HG03159 (cell line): Measurements from ENCODE around the gene ITPKB.
"Not testable (repeated sequence)": the region's sequence is repeated elsewhere in the genome, so short reads cannot be mapped to it uniquely, and the experiment has no call there.

Source experiments
- ATAC-seq: cut with Tn5 transposase; IDR thresholded peaks from one replicate; pipeline ENCODE4 v1.9.1; 2021; ENCODE audit warnings: mild to moderate bottlenecking, moderate library complexity; ENCODE audit not compliant: unreplicated experiment

ITPKB gene

DNA sequence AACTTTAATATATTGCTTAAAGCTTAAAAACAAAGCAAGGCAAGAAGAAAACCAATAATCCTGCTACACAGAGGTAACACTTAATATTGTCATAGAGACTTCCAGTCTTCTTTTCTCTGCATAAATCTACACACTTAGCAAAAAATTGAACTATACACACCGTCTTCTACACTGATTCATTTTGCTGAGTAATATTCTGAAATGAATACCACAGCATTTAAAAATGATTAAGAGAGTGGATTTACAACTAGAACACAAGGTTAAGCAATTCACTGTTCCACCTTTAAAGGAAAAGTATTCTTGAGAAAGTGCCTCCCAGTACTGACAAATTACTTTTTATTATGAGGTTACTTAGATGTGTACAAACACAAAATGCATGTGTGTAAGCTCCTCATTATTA is 22.2 kb upstream of the ITPKB start:
- ATAC-seq: no peak

DNA sequence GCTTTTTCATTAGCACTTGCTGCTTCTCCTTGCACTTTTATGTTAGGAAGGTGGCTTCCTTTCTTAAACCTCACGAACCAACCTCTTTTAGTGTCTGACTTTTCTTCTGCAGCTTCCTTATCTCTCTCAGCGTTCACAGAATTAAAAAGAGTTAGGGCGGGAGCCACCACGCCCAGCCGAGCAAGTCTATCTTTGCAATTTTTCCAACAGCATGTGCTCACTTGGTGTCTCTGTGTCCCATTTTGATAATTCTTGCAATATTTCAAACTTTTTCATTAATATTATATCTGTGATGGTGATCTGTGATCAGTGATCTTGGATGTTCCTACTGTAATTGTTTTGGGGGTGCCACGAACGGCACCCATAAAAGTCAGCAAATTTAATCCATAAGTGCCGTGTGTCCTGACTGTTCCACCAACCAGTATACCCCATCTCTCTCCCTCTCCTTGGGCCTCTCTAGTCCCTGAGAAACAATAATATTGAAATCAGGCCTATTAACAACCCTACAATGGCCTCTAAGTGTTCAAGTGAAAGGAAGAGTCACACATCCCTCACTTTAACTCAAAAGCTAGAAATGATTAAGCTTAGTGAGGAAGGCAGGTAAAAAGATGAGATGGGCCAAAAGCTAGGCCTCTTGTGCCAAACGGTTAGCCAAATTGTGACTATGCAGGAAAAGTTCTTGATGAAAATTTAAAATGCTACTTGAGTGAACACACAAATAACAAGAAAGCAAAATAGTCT is 15.9 kb upstream of the ITPKB start:
- no peak for ATAC-seq

DNA sequence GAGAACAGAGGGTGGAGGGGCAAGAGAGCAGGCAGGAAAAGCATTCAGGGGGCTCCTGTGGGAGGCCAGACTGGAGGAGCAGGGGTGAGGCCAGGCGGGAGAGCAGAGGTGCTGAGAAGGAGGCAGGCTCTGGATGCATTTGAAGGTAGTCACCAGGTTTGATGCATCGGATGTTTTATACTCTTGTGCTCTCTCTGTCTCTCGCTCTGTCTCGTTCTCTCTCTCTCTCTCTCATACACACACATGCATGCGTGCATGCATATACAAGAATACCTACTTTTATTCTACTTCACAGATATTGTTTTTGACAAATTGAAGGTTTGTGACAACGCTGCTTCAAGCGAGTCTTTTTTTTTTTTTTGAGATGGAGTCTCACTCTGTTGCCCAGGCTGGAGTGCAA is 15.0 kb upstream of the ITPKB start:
- ATAC-seq: no peak

DNA sequence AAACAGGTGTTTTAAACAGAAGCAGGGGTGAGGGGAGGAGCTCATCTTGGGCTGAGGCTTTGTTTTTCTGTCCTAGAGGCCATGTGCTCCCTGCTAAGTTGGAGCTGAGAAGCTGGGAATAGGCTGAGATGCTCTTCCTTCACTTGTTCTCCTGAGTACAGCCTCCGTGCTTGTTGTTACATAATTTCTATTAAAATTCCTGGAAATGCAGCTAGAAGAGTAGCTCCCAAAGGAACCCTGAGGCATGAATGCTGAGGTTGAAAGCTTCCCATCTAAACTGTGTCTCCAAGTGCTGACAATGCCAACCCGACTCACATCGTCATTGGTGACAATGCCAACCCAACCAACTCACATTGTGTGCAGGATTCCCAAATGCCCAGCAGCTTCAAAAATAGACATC is 12.6 kb upstream of the ITPKB start:
- ATAC-seq: no peak

DNA sequence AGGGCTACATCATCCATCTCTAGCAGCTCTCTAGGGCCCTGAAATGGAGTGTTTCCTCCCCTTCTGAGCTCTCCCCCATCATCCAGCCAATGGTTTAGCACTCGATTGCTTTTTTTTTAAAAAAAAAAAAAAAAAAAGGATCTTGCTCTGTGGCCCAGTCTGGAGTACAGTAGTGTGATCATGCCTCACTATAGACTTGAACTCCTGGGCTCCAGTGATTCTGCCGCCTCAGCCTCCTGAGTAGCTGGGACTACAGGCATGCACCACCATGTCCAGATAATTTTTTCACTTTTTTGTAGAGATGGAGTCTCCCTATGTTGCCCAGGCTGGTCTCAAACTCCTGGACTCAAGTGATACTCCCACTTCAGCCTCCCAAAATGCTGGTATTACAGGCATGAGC is 12.1 kb upstream of the ITPKB start:
- no peak for ATAC-seq

DNA sequence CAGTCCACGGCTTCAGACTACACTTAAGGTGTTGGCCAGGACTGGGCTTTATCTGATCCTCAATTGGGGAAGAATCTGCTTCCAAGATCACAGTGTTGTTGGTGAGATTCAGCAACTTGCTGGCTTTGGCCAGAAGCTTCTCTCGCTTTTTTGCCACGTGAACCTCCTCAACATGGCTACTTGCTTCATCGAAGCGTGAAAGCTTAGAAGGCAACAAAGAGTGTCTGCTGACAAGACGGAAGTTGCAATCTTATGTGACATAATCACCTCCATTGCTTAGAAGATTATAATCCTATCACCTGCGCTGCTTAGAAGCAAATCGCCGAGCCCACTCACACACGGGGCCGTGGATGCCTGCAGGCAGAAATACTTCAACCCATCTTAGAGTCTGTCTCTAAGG is 10.4 kb upstream of the ITPKB start:
- ATAC-seq: no peak

DNA sequence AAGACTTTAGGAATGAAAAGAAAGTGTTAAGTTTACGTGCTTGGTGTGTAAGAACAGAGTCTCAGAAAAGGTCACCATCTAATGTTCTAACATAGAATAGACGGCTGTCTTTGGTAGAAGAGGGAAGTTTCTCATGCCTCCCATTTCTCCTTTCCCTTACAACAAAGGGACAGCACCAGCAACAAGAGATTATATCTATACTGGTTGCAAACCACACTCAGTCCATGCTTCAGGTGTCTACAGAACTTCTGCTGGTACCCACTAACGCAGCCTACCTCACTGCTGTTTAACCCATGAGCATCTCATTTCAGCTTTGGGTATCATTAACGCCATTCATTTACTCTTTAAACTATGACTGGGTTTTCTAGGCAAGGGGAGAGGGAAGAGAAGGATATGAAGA is 9.2 kb upstream of the ITPKB start:
- no peak for ATAC-seq

DNA sequence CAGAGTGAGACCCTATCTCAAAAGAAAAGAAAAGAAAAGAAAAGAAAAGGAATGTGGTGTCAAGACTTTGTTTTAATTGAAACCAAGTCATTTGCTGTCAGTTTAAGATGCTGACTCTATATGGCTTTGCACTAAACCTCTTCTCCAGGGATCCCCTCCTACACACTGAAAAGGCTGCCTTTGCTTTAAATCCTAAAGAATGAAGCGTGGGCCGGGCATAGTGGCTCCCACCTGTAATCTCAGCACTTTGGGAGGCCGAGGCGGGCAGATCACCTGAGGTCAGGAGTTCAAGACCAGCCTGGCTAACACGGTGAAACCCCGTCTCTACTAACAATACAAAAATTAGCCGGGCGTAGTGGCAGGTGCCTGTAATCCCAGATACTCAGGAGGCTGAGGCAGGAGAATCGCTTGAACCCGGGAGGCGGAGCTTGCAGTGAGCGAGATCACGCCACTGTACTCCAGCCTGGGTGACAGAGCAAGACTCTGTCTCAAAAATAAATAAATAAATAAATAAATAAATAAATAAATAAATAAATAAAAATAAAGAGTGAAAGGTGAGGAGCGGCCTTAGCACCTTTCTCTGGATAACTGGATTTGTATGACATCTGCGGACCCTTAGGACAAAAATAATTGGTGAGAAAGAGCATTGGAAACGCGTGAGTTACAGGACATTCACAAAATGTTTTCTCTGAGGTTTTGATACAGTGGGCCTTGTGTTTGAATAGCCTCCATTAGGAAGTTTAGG is 8.6 kb upstream of the ITPKB start:
- not testable (repeated sequence) for ATAC-seq

DNA sequence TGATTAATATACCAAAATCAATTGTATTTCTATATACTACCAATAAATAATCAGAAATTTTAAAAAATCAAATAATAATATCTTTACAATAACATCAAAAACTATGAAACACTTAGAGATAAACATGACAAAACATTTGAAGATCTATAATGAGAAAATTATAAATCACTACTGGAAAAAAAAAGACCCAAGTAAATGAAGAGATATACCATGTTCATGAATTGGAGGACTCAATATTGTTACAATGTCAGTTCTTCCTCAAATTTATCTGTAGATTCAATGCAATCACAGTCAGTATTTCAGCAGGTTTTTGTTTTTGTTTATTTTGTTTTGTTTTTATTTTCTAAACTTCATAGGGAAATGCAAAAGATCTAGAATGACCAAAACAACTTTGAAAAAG is 4.2 kb upstream of the ITPKB start:
- ATAC-seq: no peak

DNA sequence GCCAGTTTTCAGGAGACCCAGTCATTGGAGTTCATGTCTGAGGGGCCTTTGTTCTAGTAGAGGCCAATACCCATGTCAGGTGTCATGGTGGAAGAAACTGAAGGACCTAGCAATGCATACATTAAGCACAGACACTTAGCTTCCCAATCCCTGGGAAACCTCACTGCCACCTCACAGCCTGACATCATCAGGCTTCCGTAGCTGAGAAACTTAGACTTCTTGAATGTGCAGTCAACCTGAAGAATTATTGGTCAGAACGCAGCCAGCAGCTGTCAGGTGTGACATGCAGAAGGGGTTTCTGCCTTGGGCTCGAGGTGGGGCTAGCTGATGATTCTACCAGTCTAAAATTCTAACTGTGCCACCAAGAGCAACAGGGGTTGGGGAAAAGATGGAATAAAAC is 1.9 kb upstream of the ITPKB start:
- no peak for ATAC-seq

DNA sequence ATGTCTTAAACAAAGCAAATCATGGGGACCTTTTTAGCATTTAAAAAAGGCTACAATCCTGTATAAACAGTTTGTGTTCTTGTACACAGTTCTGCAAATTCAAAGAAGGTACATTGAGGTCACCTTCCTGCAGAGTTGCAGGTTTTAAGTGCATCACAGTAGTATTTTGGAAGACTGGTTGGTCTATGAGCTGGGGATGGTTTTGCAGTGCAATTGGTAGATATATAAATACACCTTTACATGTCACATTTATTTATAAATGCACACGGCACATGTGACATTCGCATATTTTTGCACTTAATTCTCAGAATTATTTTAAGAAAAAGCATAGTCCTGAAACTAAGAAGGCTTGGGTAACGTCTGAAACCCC is 599 bp upstream of the ITPKB start:
- ATAC-seq: no peak

DNA sequence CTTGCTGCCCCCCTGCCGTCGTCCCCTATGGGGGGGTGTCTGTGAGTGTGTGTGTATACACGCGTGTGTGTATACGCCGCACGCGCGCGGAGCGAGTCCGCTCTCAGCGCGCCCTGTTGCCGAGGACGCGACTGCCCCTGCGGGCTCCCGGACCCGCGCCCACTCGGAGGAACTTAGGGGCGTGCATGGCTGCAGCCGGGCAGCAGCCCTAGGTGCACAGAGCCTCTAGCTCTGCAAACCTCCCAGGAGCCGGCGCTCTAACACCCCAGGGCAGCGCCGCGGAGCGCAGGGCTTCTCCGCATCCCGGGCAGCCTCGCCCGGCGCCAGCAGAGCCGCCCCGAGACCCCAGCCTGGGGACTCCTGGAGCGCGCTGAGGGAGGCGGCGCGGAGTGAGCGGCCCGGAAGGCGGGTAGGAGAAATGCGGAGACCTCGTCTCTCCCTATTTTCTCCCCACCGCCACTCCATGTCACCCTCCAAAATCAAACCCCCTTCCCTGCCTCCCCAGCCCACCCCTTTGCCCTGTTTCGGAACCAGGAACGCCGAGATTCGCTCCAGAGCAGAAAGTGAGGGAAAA is 574 bp downstream of the ITPKB start:
- peak; percentile 34 for ATAC-seq

DNA sequence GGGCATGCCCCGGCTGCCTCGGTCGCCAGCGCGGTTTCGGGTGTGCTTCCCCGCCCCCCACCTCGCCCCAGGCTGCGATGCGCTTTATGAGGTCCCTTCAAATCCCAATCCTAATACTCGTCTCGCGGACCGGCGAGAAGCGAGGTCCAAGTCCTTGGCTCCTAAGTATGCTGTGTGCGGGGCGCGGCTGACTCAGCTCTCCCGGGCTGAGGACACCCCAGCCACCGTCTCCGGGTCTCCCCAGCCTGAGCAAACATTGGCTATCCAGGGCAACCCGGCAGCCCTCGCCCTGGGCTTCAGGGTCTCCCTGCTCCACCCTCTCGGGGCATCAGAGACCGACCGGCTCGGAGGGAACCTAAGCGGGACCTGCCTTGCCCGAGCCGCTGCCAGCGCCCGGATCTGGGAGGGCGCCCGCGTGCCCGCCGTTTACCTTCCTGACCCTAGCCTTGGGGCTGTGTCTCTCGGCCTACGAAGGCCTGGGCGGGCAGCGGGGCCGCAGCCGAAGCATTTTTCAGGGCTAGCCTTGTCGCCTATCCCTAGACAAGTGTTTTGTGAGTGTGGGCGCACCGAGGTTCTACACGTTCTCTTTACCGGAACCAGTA is 1.2 kb downstream of the ITPKB start:
- peak; percentile 15 for ATAC-seq

DNA sequence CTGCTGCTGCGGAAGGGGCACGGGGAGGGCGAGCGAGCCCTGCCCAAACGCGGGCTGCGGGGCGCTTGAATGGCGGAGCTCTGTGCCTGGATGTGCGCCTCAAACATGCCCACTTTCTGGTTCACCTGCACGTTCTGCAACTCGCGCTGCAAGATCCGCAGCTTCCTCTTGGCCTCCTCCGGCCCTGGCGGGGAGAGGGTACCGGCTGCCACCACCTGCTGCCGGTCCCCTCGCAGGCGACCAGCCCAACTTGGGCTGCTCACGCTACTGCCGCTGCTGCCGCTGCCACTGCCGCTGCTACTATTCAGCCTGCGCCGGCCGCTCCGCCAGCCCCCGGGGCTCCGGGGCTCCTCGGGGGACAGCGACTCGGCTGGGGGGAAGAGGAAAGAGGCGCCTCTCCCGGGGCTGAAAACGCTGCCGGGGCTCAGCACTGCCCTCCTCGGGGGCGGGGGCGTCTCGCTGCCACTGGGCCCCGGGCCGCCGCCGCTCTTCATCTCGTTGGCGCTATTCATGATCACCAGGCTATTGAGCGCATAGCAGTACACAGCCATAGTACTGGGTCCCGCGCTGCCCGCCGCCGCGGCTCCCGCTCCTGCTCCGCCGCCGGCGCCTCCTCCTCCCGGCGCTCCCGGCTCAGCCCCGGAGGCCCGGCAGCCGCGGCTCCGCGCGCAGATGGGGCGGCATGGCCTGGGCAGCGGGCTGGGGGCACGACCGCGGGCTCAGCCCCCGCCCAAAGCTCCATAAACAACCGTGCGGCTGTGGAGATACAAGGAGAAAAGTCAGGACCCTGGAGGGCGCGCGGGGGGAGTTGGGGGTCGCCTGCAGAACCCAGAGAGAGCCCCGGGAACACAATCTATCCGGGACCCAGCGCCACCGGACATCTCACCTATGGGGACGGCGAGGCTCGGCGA is 1.9 kb downstream of the ITPKB start:
- peak; percentile 43 for ATAC-seq

DNA sequence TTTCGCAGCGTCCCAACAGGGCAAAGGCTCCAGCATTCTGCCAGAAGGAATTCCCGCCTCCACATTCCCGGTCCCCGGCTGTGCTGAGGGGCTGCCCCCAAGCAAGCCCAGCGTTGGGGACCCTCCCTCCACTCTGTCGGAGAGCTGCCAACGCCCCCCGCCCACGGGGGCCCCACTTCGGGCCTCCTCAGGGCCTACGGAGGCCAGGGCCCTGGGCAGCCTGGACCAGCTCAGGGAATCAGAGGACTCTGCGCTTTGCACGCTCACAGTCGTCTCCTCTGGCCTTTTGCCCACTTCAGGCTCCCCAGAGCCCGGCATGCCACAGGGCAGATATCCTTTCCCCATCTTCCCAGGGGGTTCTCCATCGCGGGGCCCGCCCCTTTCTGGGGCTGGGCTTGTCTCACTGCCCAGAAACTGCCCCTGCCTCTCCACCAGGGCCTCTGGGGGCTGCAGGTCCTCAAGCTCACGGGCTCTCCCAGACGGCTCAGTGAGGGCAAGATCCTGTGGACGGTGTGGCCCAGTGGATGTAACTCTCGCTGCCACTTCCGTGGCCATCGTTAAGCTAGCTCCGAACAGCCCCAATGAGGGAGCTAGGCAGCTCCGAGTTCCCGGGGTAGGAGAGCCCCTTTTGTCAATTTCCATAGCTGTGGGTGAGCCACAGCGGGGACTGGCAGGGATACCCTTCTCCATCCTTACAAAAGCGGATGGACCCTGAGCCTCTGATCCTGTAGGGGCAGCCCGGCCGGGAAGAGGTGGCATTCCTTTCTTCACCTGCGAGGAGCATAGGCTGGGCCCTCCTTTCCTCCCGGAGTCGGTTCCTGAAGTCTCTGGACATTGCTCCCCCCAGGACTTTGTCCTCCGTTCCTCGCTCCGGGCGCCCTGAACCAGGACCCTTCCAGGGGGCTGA is 2.8 kb downstream of the ITPKB start:
- no peak for ATAC-seq

DNA sequence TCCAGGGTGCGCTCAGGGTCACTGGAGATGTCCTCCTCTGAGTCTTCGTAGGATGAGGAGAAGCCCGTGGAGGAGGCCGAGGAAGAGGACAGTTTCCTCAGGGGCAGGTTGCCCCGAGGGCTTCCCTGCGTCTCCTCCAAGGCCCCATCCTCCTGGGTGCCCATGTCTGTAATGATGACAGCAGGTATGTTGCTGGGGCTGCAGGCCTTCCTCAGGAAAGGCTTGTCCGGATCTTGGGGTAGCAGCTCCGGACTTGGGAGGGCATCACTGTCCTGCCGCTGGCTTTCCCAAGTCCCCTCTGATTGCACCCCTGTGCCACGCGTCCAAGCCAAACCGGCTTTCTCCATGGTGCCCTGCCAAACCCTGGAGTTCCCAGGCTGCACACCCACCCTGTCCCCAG is 3.5 kb downstream of the ITPKB start:
- no peak for ATAC-seq

DNA sequence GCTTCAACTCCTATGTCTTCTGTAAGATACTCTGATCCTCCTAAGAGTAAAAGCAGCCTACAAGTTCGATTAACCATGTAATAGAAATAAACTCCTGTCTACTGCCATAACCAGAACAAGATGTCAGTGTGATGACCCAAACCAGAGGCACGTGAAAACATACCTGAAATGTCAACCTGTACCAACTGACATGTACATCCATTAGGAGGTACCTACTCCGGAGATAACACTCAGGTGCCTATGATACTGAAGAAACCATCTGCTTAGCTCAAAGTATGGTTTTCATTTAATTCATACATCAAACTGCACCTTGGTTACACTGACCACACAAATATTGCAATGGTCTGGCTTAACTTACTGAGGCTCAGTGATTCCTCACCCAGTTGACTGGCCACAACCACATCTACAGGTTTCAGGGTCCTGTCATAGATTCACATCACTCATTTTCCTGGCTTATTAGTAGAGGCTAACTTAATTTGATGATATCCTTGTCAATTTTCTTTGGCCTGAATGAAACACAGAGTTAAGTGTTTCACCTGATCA is 4.4 kb downstream of the ITPKB start:
- ATAC-seq: no peak

DNA sequence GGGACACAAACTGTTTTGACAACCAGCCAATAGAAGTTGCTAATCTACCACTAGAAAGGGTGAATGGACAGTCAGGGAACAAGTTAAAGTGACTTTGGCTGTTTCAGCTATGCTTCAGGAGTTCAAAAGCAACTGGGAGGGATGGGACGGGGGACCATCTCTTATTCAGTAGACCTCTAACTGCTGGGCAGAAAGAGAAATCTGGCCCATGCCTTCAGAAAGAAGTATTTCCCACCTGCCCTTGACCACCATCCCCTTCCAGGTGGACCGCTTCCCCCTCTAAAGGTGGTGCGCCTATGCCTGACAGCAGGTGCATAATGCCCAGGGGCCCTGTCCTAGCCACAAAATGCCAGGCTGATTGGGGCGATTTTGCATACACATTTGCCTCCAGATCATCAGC is 5.2 kb downstream of the ITPKB start:
- ATAC-seq: no peak

DNA sequence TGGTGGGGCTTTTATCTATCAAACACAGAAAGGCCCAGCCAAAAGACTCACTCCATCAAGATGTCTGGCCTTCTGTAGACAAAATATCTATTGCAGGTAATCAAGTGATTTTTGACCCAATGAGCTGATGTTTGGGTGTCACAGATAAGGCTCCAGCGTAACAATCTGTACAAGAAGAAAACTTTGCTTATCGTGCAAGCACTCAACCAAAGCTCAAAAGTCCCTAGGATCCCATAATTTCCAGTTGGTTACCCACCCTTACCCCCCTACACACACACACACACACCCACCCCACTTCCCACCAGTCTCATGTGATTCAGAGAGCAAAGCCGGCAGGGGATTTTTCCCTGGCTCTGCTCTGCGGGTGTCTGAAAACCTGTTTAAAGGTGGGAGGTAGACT is 5.8 kb downstream of the ITPKB start:
- ATAC-seq: no peak

DNA sequence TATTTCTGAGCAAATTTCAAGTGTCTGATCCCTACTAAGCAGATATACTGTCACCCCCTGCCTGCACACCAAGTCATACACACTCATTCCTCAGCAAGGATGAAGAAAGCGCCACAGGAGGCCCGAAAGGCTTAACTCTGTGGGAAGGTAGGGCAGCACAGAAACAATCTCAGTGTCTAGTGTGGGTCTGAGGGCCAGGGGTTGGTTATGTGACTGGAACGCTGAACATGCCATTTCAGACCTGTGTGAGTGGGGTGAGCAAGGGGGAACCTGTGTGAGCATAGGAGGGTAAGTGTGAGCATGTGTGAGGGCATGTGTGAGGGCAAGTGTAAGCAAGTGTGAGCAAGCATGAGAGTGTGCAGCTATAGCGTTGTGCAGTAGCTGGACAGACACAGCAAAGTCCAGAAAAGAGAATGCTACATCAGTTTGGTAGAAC is 6.2 kb downstream of the ITPKB start:
- ATAC-seq: no peak
